B cell (primary cell): ENCODE results near the gene PCSK6. TPM values are rescaled to one million over a fixed set of nuclear protein-coding genes. Genes with fewer than 3 reads are reported as not detected.

Experiments used
- ATAC-seq: fragments of 200-7000 bp; cut with Tn5 transposase; one replicate; pipeline ENCODE4 v1.10.0; 2021; ENCODE audit warnings: low read depth, mild to moderate bottlenecking, moderate number of reproducible peaks, moderate library complexity
- CTCF ChIA-PET: fragments of 350-600 bp; sonication (Branson Sonifier 250); formaldehyde crosslinking; loops from one replicate; lab custom pipeline; 2021; ENCODE audit warnings: antibody characterized with exemption, inconsistent platforms; lab: Charles Lee
- POLR2A ChIA-PET: fragments of 350-600 bp; sonication (Branson Sonifier 250); formaldehyde crosslinking; loops from one replicate; lab custom pipeline; 2021; ENCODE audit warnings: antibody characterized with exemption; lab: Charles Lee
- DNase-seq: peaks from one replicate; pipeline ENCODE4 v3.0.0; 2013
- H2AFZ ChIP-seq: 2 replicates; pipeline ENCODE4 v1.6.1; 2012; ENCODE audit warnings: mild to moderate bottlenecking, low read depth, low read length; ENCODE audit not compliant: insufficient read depth, poor library complexity, severe bottlenecking
- H3K27ac ChIP-seq, 2 donors: 1 replicate in 1 of 2; 2 replicates in 1 of 2; pipeline ENCODE4 v1.5.1; 2012 to 2013; ENCODE audit warnings: low read length in 2 of 2, mild to moderate bottlenecking in 2 of 2, moderate library complexity in 1 of 2
- H3K27me3 ChIP-seq, 4 experiments: fragments of 200-600 bp in 1 of 4; sonication (generic) in 1 of 4; replicated peaks in 1 of 4; 1 replicate in 2 of 4; 2 replicates in 2 of 4; pipeline versions ENCODE4 v1.6.1 to v1.7.0; 2013 to 2016; ENCODE audit warnings: low read length in 3 of 4, mild to moderate bottlenecking in 2 of 4, mixed read lengths in 1 of 4, moderate library complexity in 1 of 4; ENCODE audit not compliant: insufficient read depth in 4 of 4, control insufficient read depth in 3 of 4; ENCODE audit errors: control extremely low read depth in 1 of 4
- H3K36me3 ChIP-seq, 2 experiments: replicated peaks in 1 of 2; 1 replicate in 1 of 2; 2 replicates in 1 of 2; pipeline versions ENCODE4 v1.6.1 to v1.7.1; 2013; ENCODE audit warnings: low read length in 1 of 2; ENCODE audit not compliant: insufficient read depth in 2 of 2, control insufficient read depth in 1 of 2; ENCODE audit errors: control extremely low read depth in 1 of 2, extremely low read depth in 1 of 2
- H3K4me1 ChIP-seq, 2 donors: fragments of 200-600 bp in 1 of 2; sonication (generic) in 1 of 2; 1 replicate in 1 of 2; 2 replicates in 1 of 2; pipeline versions ENCODE4 v1.5.1 to v1.6.1; 2013 to 2017; ENCODE audit warnings: low read length in 2 of 2; ENCODE audit not compliant: control insufficient read depth in 2 of 2, insufficient read depth in 2 of 2
- H3K4me2 ChIP-seq: replicated peaks from 2 replicates; pipeline ENCODE3; 2012; ENCODE audit warnings: mild to moderate bottlenecking, low read depth, low read length; ENCODE audit not compliant: poor library complexity, severe bottlenecking
- H3K4me3 ChIP-seq, 5 experiments: fragments of 200-600 bp in 1 of 5; sonication (generic) in 1 of 5; 1 replicate in 3 of 5; 2 replicates in 2 of 5; pipeline versions ENCODE4 v1.5.1 to v1.7.0; 2011 to 2016; ENCODE audit warnings: low read length in 4 of 5, mild to moderate bottlenecking in 4 of 5, low read depth in 2 of 5, control low read depth in 1 of 5, moderate library complexity in 1 of 5; ENCODE audit not compliant: insufficient read depth in 1 of 5; ENCODE audit errors: control extremely low read depth in 1 of 5, extremely low read depth in 1 of 5
- H3K79me2 ChIP-seq: fragments of 200-600 bp; sonication (generic); one replicate; pipeline ENCODE4 v1.6.0; 2016; ENCODE audit warnings: low read length; ENCODE audit not compliant: control insufficient read depth, insufficient read depth
- H3K9ac ChIP-seq: fragments of 200-600 bp; sonication (generic); 2 replicates; pipeline ENCODE4 v1.6.1; 2017; ENCODE audit warnings: mild to moderate bottlenecking, low read length, moderate library complexity
- H3K9me3 ChIP-seq, 3 donors: one replicate each; pipeline versions ENCODE4 v1.6.1 to v1.7.1; 2013; ENCODE audit warnings: low read length in 2 of 3; ENCODE audit not compliant: control insufficient read depth in 2 of 3, insufficient read depth in 1 of 3; ENCODE audit errors: control extremely low read depth in 1 of 3
- H4K20me1 ChIP-seq: 2 replicates; pipeline ENCODE4 v1.6.0; 2012; ENCODE audit warnings: mild to moderate bottlenecking, low read length; ENCODE audit not compliant: insufficient read depth, control insufficient read depth, poor library complexity, severe bottlenecking
- H3K27ac Mint-ChIP-seq: one replicate; pipeline ENCODE4 v1.8.0; 2021; ENCODE audit warnings: mixed read lengths
- H3K27me3 Mint-ChIP-seq: one replicate; pipeline ENCODE4 v1.8.0; 2021; ENCODE audit warnings: mixed read lengths
- H3K4me1 Mint-ChIP-seq: one replicate; pipeline ENCODE4 v1.8.0; 2021; ENCODE audit warnings: mixed read lengths
- H3K4me3 Mint-ChIP-seq: one replicate; pipeline ENCODE4 v1.8.0; 2021; ENCODE audit warnings: mixed read lengths
- H3K9me3 Mint-ChIP-seq: one replicate; pipeline ENCODE4 v1.8.0; 2022; ENCODE audit warnings: mixed read lengths; ENCODE audit not compliant: insufficient read depth
- CTCF ChIP-seq: fragments of 200-600 bp; IDR thresholded peaks from one replicate; pipeline ENCODE4 v1.8.0; 2022; ENCODE audit warnings: antibody characterized with exemption, mild to moderate bottlenecking
- EZH2 ChIP-seq: IDR thresholded peaks from 2 replicates; pipeline ENCODE4 v1.6.1; 2012; ENCODE audit warnings: borderline replicate concordance, low read depth, mild to moderate bottlenecking, moderate library complexity, low read length; ENCODE audit not compliant: insufficient read depth, poor library complexity, severe bottlenecking
- WGBS: methylation state at CpG from one replicate; pipeline ENCODE4 v1.1.5; 2013; ENCODE audit warnings: missing lambda C conversion rate; ENCODE audit not compliant: insufficient coverage; 5-methylcytosine and 5-hydroxymethylcytosine counted together
- intact Hi-C: fragments of 100-400 bp; cut with micrococcal nuclease; formaldehyde crosslinking; loops from one replicate; pipeline ENCODE4 v1.10.0; 2022
- polyA plus RNA-seq: library from polyadenylated mRNA; depleted of rRNA; stranded (reverse); fragments of >200 nt; gene quantifications from 2 replicates; pipeline ENCODE4 v1.2.3, GENCODE V29; 2012
- total RNA-seq, 2 donors: library from RNA; stranded (reverse); fragments of 120-200 nt in 1 of 2; gene quantifications; 1 replicate in 1 of 2; 2 replicates in 1 of 2; pipeline versions ENCODE4 v1.2.3 to v1.2.4, GENCODE V29; 2013 to 2022

PCSK6 gene
- total and polyA plus RNA-seq, 2 donors (not counting 1 experiment from before 2014, with no cell fraction given), result 0.66 to 1.6 TPM

- Mint-ChIP-seq H3K27ac (no peak overlapping the region), H3K4me1 (peaks cover 10% of the 10 kb centered on the region), H3K27me3 (peaks cover 18% of the 10 kb centered on the region), H3K9me3 (no peaks in the 10 kb centered on the region), H3K4me3 (no peak overlapping the region)
- Histone ChIP-seq H2AFZ (no peak overlapping the region), H3K27ac (no peak overlapping the region), H4K20me1 (no peaks in the 10 kb centered on the region), H3K4me1 (peaks cover 6 to 9% of the 10 kb centered on the region in 2 donors), H3K36me3 (no peaks in the 10 kb centered on the region), H3K79me2 (no peaks in the 10 kb centered on the region), H3K9ac (no peak overlapping the region), H3K4me2 (no peak overlapping the region), H3K4me3 (no peak overlapping the region), H3K9me3 (peaks cover 0 to 13% (median 0%) of the 10 kb centered on the region in 3 donors), H3K27me3 (peaks cover 0 to 26% (median 2%) of the 10 kb centered on the region in 4 experiments)
- WGBS, result 97% methylated on average over 14 of the region's 20 CpGs
- ATAC-seq (no peak), DNase-seq (no peak)
- no peak for TF ChIP-seq CTCF
- TF ChIP-seq EZH2, result no peak
- ChIA-PET CTCF (no interaction called here), POLR2A (no interaction called here)
- intact Hi-C loops, result no loop called here
Measured at GRCh38 chr15:101447561-101448071, 41.9 kb downstream of the PCSK6 start.

GRCh38 chr15:101447168-101447533 lies 42.4 kb downstream of the PCSK6 start:
- H2AFZ ChIP-seq, result no peak overlapping the region
- no peak overlapping the region for H3K27ac ChIP-seq
- intact Hi-C loops, result no loop called here
- POLR2A ChIA-PET, result no interaction called here
- Mint-ChIP-seq H3K27me3 (peaks cover 16% of the 10 kb centered on the region), H3K9me3 (no peaks in the 10 kb centered on the region), H3K4me1 (peaks cover 10% of the 10 kb centered on the region), H3K4me3 (no peak overlapping the region), H3K27ac (no peak overlapping the region)
- no peaks in the 10 kb centered on the region for H3K36me3 ChIP-seq
- no peak overlapping the region for H3K4me3 ChIP-seq
- peaks cover 0 to 13% (median 0%) of the 10 kb centered on the region in 3 donors for H3K9me3 ChIP-seq
- DNase-seq, result no peak
- peaks cover 0 to 21% (median 2%) of the 10 kb centered on the region in 4 experiments for H3K27me3 ChIP-seq
- no peak overlapping the region for H3K4me2 ChIP-seq
- ATAC-seq, result no peak
- peaks cover 6 to 9% of the 10 kb centered on the region in 2 donors for H3K4me1 ChIP-seq
- no peaks in the 10 kb centered on the region for H4K20me1 ChIP-seq
- 100% methylated on average over 1 of the region's 2 CpGs for WGBS
- H3K79me2 ChIP-seq, result no peaks in the 10 kb centered on the region
- CTCF ChIA-PET, result no interaction called here
- no peak for TF ChIP-seq CTCF
- no peak for TF ChIP-seq EZH2
- no peak overlapping the region for H3K9ac ChIP-seq
